H54 (cell line): ENCODE measurements around the gene FADD.
"Not testable (repeated sequence)": the region's sequence is repeated elsewhere in the genome, so short reads cannot be mapped to it uniquely, and the experiment has no call there.

Experiments
- DNase-seq: peaks from one replicate; pipeline ENCODE4 v3.0.0; 2011; ENCODE audit warnings: low spot score, mixed read lengths; ENCODE audit not compliant: insufficient read length
- FAIRE-seq: peaks from 3 replicates; lab custom pipeline; 2011; peaks lifted over from hg19 to GRCh38; lab: Jason Lieb, UNC
- POLR2A ChIP-seq: IDR thresholded peaks from 2 replicates; pipeline ENCODE4 v1.6.1; 2011; ENCODE audit warnings: low read depth, mild to moderate bottlenecking, low read length

The FADD gene

DNA sequence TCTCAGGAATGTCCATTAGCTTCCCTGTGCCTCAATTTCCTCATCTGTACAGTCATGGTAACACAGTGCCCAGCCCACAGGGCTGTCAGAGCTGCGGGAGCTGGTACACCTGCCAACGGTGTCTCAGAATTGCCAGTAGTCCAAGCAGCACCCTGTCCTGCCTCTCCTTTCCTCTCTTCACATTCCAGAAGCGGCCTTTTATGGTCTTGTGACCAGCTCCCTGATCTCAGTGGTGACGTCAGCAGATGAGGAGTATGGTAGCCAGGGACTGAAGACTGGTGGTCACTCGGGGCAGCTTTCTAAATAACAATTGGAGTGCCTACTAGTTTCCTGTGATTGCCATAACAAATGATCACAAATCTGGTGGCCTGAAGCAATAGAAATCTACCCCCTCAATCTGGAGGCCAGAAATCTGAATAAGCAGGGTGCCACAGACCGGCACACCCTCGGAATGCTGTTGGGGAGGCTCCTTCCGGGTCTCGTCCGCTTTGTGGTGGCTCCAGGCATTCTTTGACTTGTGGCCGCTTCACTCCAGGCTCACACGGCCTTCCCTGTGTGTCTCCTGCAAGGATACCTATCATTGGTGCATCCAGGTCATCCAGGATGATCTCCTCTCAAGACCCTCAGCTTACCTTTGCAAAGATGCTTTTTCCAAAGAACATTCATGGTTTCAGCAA is 2.1 kb downstream of the FADD start:
- DNase-seq = no peak
- no peak for FAIRE-seq
- TF ChIP-seq POLR2A = no peak

DNA sequence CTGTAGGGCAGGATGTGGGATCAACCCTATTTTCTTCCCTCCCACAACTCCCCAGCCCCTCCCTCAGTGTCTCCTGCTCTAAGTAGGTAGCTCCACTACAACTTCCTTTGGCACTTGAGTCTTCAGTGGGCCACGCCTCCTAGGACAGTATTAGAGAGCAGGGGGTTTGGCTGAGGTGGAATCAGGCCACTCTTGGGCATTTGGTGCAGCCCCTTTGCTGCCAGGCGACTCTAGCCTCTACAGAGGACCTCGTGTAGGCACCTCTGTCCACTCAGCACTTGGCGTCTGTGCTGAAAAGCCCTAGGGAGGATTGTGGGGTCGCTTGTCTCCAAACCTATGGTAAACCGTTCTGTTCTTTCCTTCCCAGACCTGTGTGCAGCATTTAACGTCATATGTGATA is 2.7 kb downstream of the FADD start:
- TF ChIP-seq POLR2A = no peak
- FAIRE-seq (no peak), DNase-seq (no peak)

DNA sequence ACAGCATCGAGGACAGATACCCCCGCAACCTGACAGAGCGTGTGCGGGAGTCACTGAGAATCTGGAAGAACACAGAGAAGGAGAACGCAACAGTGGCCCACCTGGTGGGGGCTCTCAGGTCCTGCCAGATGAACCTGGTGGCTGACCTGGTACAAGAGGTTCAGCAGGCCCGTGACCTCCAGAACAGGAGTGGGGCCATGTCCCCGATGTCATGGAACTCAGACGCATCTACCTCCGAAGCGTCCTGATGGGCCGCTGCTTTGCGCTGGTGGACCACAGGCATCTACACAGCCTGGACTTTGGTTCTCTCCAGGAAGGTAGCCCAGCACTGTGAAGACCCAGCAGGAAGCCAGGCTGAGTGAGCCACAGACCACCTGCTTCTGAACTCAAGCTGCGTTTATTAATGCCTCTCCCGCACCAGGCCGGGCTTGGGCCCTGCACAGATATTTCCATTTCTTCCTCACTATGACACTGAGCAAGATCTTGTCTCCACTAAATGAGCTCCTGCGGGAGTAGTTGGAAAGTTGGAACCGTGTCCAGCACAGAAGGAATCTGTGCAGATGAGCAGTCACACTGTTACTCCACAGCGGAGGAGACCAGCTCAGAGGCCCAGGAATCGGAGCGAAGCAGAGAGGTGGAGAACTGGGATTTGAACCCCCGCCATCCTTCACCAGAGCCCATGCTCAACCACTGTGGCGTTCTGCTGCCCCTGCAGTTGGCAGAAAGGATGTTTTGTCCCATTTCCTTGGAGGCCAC is 3.3 kb downstream of the FADD start:
- no peak for FAIRE-seq
- DNase-seq = no peak
- TF ChIP-seq POLR2A = no peak

DNA sequence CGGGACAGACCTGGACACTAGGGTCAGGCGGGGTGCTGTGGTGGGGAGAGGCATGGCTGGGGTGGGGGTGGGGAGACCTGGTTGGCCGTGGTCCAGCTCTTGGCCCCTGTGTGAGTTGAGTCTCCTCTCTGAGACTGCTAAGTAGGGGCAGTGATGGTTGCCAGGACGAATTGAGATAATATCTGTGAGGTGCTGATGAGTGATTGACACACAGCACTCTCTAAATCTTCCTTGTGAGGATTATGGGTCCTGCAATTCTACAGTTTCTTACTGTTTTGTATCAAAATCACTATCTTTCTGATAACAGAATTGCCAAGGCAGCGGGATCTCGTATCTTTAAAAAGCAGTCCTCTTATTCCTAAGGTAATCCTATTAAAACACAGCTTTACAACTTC is 3.9 kb downstream of the FADD start:
- FAIRE-seq (no peak), DNase-seq (no peak)
- no peak for TF ChIP-seq POLR2A

DNA sequence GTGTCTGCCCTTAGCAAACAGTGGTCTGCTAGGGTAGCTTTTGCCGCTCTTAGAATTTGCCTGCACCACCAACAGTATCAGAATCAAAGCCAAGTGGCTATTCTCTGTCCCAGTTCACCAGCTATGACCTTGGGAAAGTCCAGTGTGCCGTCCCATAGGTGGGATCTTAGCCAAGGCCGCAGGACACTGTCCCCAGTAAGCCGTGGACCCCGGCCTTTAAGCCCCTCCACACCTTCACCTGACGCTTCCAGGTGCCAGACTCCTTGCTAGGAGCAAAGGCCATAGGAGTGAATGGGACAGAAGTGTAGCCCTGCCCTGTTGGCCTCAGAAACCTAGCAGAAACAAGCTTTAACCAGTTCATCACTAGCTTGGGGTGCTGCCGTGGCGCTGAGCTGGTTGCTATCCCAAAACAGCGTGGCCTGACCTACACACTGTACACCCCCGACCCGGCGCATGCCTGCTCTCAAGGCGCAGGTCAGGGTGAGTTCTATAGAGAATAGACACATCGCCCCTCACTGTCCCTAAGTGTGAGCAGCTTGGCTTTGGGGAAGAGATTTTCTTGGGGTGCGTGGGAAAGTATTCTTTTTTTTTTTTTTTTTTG is 4.5 kb downstream of the FADD start:
- no peak for TF ChIP-seq POLR2A
- FAIRE-seq = no peak
- DNase-seq = no peak

DNA sequence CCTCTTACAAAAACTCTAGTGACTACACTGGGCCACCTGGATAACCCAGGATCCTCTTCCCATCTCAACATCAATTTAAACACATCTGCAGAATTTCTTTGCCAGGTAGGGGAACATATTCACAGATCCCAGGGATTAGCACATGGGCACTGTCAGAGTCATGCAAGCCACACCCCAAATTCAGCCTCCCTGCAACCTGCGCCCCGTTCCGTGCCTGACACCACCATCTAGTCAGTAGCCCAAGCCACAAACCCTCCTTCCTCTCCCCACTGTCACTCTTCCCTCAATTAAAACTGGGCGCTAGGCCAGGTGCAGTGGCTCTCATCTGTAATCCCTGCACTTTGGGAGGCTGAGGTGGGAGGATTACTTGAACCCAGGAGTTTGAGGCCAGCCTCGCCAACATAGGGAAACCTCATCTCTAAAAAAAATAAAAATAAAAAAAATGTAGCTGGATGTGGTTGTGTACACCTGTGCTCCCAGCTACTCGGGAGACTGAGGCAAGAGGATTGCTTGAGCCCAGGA is 6.4 kb downstream of the FADD start:
- no peak for TF ChIP-seq POLR2A
- DNase-seq (no peak), FAIRE-seq (no peak)

DNA sequence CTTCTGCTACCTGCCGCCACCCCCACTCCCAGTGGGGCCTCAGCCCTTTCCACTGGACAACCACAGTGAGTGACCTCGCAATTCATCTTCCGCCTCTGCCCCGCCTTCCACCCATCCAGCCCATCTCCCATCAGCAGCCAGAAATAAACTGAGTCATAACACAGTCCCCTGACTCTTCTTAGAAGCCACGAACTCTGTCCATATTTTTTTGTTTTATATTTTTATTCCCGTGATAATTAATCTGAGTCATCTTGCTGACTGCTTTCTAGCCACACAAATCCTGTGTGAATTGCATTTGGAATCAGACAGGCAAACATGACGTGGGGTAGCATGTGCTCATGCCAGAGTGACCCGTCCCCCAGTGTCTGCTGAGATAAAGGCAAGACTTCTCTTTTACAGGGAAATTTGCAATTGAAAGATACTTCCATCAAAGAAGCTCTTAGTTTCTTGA is 7.0 kb downstream of the FADD start:
- FAIRE-seq (no peak), DNase-seq (no peak)
- 0 out of 2 replicates have a peak, but pooled peaks have one; percentile 19 for TF ChIP-seq POLR2A

DNA sequence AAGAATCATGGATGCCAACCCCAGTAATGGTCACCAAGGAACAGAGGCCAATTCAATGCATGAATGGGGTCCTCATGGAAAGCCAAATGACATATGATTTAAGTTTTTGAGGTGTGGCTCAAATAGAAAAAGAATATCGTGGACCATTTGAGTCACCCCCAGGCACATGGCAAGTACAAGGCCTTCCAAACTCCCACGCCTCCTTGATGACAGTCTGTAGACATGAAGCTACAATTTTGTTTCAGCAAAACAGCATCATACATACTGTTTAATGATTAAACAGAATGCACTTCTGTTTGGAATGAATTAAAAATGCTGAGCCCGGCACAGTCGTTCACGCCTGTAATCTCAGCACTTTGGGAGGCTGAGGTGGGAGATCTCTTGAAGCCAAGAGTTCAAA is 7.4 kb downstream of the FADD start:
- DNase-seq (no peak), FAIRE-seq (no peak)
- no peak for TF ChIP-seq POLR2A

DNA sequence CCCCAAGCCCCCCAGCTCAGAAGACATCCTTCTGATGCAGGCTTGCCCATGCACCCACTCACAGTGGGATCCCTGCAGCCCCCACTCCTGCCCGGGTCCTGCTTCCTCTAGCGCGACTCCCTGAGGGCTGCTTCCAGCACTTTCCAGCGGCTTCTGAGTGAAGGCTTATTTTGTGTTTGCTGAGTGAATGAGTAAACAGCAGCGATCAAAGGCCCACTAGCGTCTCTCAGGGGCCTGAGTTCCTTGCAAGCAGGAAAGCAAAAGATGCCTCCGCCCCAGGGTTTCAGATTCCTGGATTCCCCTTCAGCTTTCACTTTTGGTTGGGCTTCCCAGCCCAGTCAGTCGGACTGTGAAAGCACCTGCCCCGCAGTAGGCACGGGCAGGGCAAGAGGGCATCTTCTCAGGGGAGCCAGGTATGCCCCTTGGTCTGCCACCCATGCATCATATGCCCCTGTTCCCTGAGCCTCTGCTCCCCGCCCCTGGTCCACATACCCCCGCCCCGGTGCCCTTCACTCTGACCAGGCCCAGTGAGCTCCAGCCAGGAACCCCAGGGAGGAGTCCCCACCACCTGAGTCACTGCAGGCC is 9.2 kb downstream of the FADD start:
- no peak for FAIRE-seq
- DNase-seq = no peak
- TF ChIP-seq POLR2A = no peak

DNA sequence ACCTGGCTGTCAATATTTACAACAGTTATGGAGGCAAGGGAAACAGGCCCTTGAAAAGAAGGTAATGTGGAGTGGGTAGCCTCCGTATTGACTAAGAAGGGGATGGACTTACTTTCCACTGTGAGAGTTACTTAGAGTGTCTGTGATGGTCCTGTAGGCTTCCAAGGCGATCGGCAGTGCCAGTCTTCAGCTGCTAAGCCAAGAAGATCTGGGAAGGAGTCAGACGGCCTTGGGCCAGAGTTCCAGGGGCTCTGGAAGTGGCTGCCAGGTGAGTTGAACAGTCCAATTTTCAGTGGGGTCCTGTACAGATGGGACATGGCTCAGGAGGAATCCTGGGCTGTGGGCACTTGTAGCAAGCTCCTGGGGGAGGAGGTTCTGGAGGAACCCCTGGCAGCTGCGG is 14.3 kb downstream of the FADD start:
- DNase-seq, FAIRE-seq: not testable (repeated sequence)

DNA sequence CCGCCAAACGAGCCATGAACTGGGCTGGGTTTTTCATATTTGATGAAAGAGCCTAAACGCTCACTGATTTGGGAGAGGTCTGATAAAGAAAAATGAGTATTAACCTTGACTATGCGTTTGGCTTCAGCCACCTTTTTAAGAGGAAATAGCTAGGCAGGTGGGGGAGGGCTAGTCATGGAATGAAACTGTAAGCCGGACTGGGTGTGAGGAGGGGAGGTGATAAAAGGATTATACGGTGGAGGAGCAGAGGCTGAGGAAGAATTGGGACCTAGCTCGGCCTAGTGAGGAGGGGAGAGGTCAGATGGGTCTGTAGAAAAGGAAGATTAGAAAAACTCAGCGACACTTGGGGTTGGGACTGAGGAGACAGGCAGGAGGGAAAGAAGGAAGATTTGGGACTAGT is 15.0 kb downstream of the FADD start:
- DNase-seq, FAIRE-seq: not testable (repeated sequence)

DNA sequence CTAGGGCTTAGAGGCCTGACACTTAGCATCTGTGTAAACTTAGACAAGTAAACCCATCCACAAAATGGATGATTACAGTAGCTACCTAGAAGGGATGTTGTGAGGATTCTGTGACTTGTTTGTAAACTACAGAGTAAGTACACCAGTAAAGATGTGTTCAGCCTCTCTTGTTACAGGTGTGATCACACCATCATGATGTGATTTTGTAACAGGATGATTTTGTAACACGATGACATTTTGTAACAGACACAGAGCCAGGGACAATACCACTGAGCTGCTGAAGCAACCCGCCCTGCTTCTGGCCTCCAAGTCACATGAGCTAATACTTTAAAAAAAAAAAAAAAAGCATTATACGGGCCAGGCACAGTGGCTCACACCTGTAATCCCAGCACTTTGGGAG is 17.0 kb downstream of the FADD start:
- DNase-seq = no peak
- no peak for FAIRE-seq
- TF ChIP-seq POLR2A = no peak

DNA sequence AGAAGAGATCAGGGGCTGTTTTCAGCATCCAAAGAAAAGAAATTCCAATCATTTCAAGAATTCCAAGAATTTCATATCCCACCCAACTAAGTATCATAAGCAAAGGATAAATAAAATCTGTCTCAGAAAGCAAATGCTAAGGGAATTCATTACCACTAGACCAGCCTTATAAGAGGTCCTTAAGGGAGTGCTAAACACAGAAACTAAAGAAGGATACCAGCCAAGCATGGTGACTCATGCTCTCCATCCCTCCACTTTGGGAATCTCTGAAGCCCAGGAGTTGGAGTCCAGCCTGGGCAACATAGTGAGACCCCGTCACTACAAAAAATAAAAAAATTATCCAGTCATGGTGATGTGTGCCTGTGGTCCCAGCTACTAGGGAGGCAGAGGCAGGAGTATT is 17.8 kb downstream of the FADD start:
- TF ChIP-seq POLR2A = no peak
- no peak for FAIRE-seq
- DNase-seq = no peak

DNA sequence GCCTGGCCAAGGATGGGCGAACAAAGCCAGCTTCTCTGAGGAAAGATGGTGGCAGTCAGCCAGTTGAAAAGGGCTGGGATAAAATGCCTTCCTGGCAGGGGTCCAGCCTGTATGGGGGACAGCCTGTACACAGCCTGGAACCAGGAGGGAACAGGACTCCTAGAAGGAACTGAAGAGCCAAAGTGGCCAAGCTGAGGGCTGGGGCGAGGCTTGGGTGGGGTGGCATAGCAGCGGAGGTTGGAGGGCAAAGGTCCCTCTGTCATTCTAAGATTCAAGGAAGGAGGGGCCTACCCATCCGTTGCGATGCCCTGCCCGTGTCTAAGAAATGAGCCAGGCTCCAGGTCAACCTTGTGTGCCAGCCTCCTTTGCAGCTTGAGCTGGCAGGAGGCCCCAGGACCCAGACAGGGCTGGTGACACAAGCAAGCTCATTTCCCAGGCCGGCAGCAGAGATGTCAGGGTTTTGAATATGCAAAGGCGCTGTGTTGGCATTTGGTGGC is 22.6 kb downstream of the FADD start:
- no peak for FAIRE-seq
- DNase-seq = no peak
- no peak for TF ChIP-seq POLR2A

DNA sequence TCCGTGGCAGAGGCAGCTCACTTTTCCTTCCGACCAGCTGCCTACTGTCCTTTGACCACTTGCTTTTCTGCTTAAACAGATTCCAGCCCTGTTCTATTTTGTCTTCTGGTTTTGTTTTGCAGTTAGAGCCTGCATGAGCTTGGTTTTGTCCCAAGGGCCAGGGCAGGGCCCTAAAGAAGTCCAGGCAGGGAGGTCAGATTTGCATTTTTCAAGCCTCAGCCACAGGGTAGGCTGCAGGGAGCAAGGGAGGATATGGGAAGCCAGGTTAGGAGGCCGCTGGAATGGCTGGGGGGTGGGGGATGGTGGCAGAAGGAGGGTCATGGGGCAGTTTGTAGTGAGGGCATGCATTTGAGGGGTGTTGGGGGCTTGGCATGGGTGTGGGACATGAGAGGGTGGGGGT is 23.1 kb downstream of the FADD start:
- no peak for FAIRE-seq
- TF ChIP-seq POLR2A = no peak
- no peak for DNase-seq
